IMR-90 (cell line): ENCODE data around the gene FBXW2. TPM values are rescaled to one million over a fixed set of nuclear protein-coding genes. Genes with fewer than 3 reads are reported as not detected.

Source experiments
- ATAC-seq: fragments of 200-7000 bp; cut with Tn5 transposase; 2 replicates; pipeline ENCODE4 v1.9.1; 2020; ENCODE audit warnings: low read depth, mild to moderate bottlenecking, moderate library complexity
- BruUV-seq: library from RNA; stranded (reverse); fragments of 400-500 nt; replicated peaks from 2 replicates; lab custom pipeline; 2021; lab: Mats Ljungman, UMichigan
- CTCF ChIA-PET: fragments of 300-600 bp; formaldehyde crosslinking; extraction: SDS; loops from one replicate; lab custom pipeline; 2021; ENCODE audit warnings: antibody characterized with exemption; lab: Yijun Ruan, JAX
- POLR2A ChIA-PET: fragments of 300-600 bp; sonication (Branson Sonifier 250); formaldehyde crosslinking; loops from one replicate; lab custom pipeline; 2022; ENCODE audit warnings: antibody characterized with exemption; ENCODE audit not compliant: unreplicated experiment; lab: Charles Lee
- DNase-seq: peaks from one replicate; pipeline ENCODE4 v3.0.0; 2013
- H2AFZ ChIP-seq: replicated peaks from 2 replicates; pipeline ENCODE3; 2013; ENCODE audit warnings: low read length, mild to moderate bottlenecking; ENCODE audit not compliant: poor library complexity
- H2AK5ac ChIP-seq: 2 replicates; pipeline ENCODE4 v1.6.1; 2013; ENCODE audit warnings: low read depth, low read length, inconsistent platforms
- H2AK9ac ChIP-seq: replicated peaks from 2 replicates; pipeline ENCODE3; 2013; ENCODE audit warnings: mild to moderate bottlenecking, low read depth, low read length, moderate library complexity; ENCODE audit not compliant: poor library complexity
- H2BK120ac ChIP-seq: 2 replicates; pipeline ENCODE4 v1.6.1; 2013; ENCODE audit warnings: low read depth, low read length, inconsistent platforms
- H2BK15ac ChIP-seq: 3 replicates; pipeline ENCODE4 v1.6.1; 2013; ENCODE audit warnings: low read depth, low read length, inconsistent platforms
- H2BK20ac ChIP-seq: 2 replicates; pipeline ENCODE4 v1.6.1; 2013; ENCODE audit warnings: low read depth, mild to moderate bottlenecking, inconsistent platforms, low read length, moderate library complexity
- H2BK5ac ChIP-seq: 2 replicates; pipeline ENCODE4 v1.6.1; 2013; ENCODE audit warnings: mild to moderate bottlenecking, low read depth, low read length, inconsistent platforms; ENCODE audit not compliant: poor library complexity, severe bottlenecking
- H3K14ac ChIP-seq: replicated peaks from 2 replicates; pipeline ENCODE4 v1.6.1; 2013; ENCODE audit warnings: low read depth, low read length, inconsistent platforms
- H3K18ac ChIP-seq: 2 replicates; pipeline ENCODE4 v1.6.1; 2013; ENCODE audit warnings: low read depth, low read length, control low read depth
- H3K23ac ChIP-seq: 2 replicates; pipeline ENCODE4 v1.6.1; 2013; ENCODE audit warnings: low read depth, low read length, inconsistent platforms
- H3K27ac ChIP-seq: 2 replicates; pipeline ENCODE4 v1.5.1; 2013; ENCODE audit warnings: mild to moderate bottlenecking, control low read depth, low read length; ENCODE audit not compliant: insufficient read depth
- H3K27me3 ChIP-seq: 2 replicates; pipeline ENCODE4 v1.6.1; 2013; ENCODE audit warnings: low read length; ENCODE audit not compliant: control insufficient read depth, insufficient read depth
- H3K36me3 ChIP-seq: 2 replicates; pipeline ENCODE4 v1.6.1; 2013; ENCODE audit warnings: low read length, mixed read lengths; ENCODE audit not compliant: control insufficient read depth, insufficient read depth
- H3K4ac ChIP-seq: 2 replicates; pipeline ENCODE4 v1.6.1; 2013; ENCODE audit warnings: low read depth, low read length, inconsistent platforms
- H3K4me1 ChIP-seq: 2 replicates; pipeline ENCODE4 v1.6.1; 2013; ENCODE audit warnings: low read length, mixed read lengths; ENCODE audit not compliant: control insufficient read depth, insufficient read depth
- H3K4me2 ChIP-seq: 2 replicates; pipeline ENCODE4 v1.6.1; 2013; ENCODE audit warnings: low read depth, mild to moderate bottlenecking, control low read depth, low read length, moderate library complexity
- H3K4me3 ChIP-seq: 2 replicates; pipeline ENCODE4 v1.5.1; 2013; ENCODE audit warnings: low read depth, mild to moderate bottlenecking, control low read depth, low read length, moderate library complexity; ENCODE audit not compliant: insufficient read depth
- H3K56ac ChIP-seq: 2 replicates; pipeline ENCODE4 v1.6.1; 2013; ENCODE audit warnings: low read length, inconsistent platforms; ENCODE audit not compliant: insufficient read depth; ENCODE audit errors: extremely low read depth
- H3K79me1 ChIP-seq, 2 experiments: 2 replicates each; pipeline ENCODE4 v1.6.1; 2013; ENCODE audit warnings: low read length in 2 of 2, inconsistent platforms in 1 of 2, low read depth in 1 of 2
- H3K9ac ChIP-seq: 2 replicates; pipeline ENCODE4 v1.6.1; 2013; ENCODE audit warnings: low read depth, low read length, control low read depth
- H3K9me1 ChIP-seq: 2 replicates; pipeline ENCODE4 v1.6.1; 2013; ENCODE audit warnings: low read length, inconsistent platforms; ENCODE audit not compliant: insufficient read depth
- H3K9me3 ChIP-seq: 2 replicates; pipeline ENCODE4 v1.6.1; 2013; ENCODE audit warnings: low read length; ENCODE audit not compliant: control insufficient read depth, insufficient read depth
- H4K20me1 ChIP-seq: 2 replicates; pipeline ENCODE4 v1.6.1; 2013; ENCODE audit warnings: low read length, inconsistent platforms; ENCODE audit not compliant: insufficient read depth
- H4K5ac ChIP-seq: 2 replicates; pipeline ENCODE4 v1.6.1; 2013; ENCODE audit warnings: mild to moderate bottlenecking, low read depth, low read length, control low read depth
- H4K8ac ChIP-seq, 2 experiments: 2 replicates each; pipeline ENCODE4 v1.6.1; 2013; ENCODE audit warnings: low read depth in 2 of 2, low read length in 2 of 2, control low read depth in 1 of 2, inconsistent platforms in 1 of 2
- H4K91ac ChIP-seq: 2 replicates; pipeline ENCODE4 v1.6.1; 2013; ENCODE audit warnings: low read depth, low read length, inconsistent platforms; ENCODE audit not compliant: insufficient read depth
- BHLHE40 ChIP-seq: fragments of 150-350 bp; IDR thresholded peaks from 2 replicates; pipeline ENCODE4 v1.6.1; 2016; ENCODE audit warnings: mild to moderate bottlenecking, low read depth, low read length
- CEBPB ChIP-seq: IDR thresholded peaks from 2 replicates; pipeline ENCODE4 v1.6.1; 2012; ENCODE audit warnings: low read depth, low read length, improper control_type of control experiment
- CHD1 ChIP-seq: IDR thresholded peaks from 2 replicates; pipeline ENCODE4 v1.6.1; 2012; ENCODE audit warnings: low read depth, low read length, improper control_type of control experiment
- ELK1 ChIP-seq: fragments of 150-350 bp; IDR thresholded peaks from 2 replicates; pipeline ENCODE4 v1.6.1; 2016; ENCODE audit warnings: low read depth, mild to moderate bottlenecking, low read length, moderate library complexity, borderline replicate concordance
- FOS ChIP-seq: fragments of 150-350 bp; IDR thresholded peaks from 2 replicates; pipeline ENCODE4 v1.6.1; 2016; ENCODE audit warnings: low read depth, low read length
- MAZ ChIP-seq: IDR thresholded peaks from 2 replicates; pipeline ENCODE4 v1.6.1; 2012; ENCODE audit warnings: low read depth, mild to moderate bottlenecking, low read length, improper control_type of control experiment, moderate library complexity, borderline replicate concordance
- MXI1 ChIP-seq: IDR thresholded peaks from 2 replicates; pipeline ENCODE4 v1.6.1; 2012; ENCODE audit warnings: low read depth, mild to moderate bottlenecking, low read length, moderate library complexity, borderline replicate concordance
- POLR2A ChIP-seq: IDR thresholded peaks from 2 replicates; pipeline ENCODE4 v1.6.1; 2012; ENCODE audit warnings: mild to moderate bottlenecking, low read depth, low read length
- RAD21 ChIP-seq: IDR thresholded peaks from 2 replicates; pipeline ENCODE4 v1.6.1; 2012; ENCODE audit warnings: low read length, improper control_type of control experiment
- RCOR1 ChIP-seq: IDR thresholded peaks from 2 replicates; pipeline ENCODE4 v1.6.1; 2012; ENCODE audit warnings: mild to moderate bottlenecking, low read length, improper control_type of control experiment; ENCODE audit not compliant: insufficient replicate concordance
- SMC3 ChIP-seq: fragments of 150-350 bp; IDR thresholded peaks from 2 replicates; pipeline ENCODE4 v1.6.1; 2016; ENCODE audit warnings: low read depth, mild to moderate bottlenecking, antibody characterized with exemption, low read length, moderate library complexity
- USF2 ChIP-seq: fragments of 150-350 bp; IDR thresholded peaks from 2 replicates; pipeline ENCODE4 v1.6.1; 2017; ENCODE audit warnings: mild to moderate bottlenecking, antibody characterized with exemption, low read length, low read depth
- WGBS, 2 experiments: methylation state at CpG; one replicate each; pipeline versions ENCODE4 v1.1.5 to v1.1.7; 2013; ENCODE audit warnings: missing lambda C conversion rate in 2 of 2; ENCODE audit not compliant: insufficient read length in 1 of 2; ENCODE audit errors: extremely low coverage in 2 of 2; 5-methylcytosine and 5-hydroxymethylcytosine counted together
- dilution Hi-C: fragments of 300-500 bp; cut with HindIII; formaldehyde crosslinking; loops from one replicate; pipeline ENCODE4 v1.14.3; 2018; ENCODE audit warnings: low sequenced_read_pairs; ENCODE audit not compliant: unreplicated experiment
- in situ Hi-C: fragments of 300-500 bp; cut with MboI; formaldehyde crosslinking; loops from 3 replicates; pipeline ENCODE4 v1.14.3; 2019; ENCODE audit warnings: low sequenced_read_pairs, inconsistent platforms, mixed read lengths
- intact Hi-C: fragments of 100-400 bp; cut with micrococcal nuclease; formaldehyde crosslinking; loops from 2 replicates; pipeline ENCODE4 v1.10.0; 2022
- polyA plus RNA-seq, 3 experiments: library from polyadenylated mRNA; depleted of rRNA; stranded (reverse); fragments of >200 nt; gene quantifications; 2 replicates each; pipeline ENCODE4 v1.2.3, GENCODE V29; 2012; ENCODE audit warnings: low replicate concordance in 1 of 3
- total RNA-seq: library from RNA; depleted of rRNA; stranded (reverse); fragments of >200 nt; gene quantifications from 2 replicates; pipeline ENCODE4 v1.2.3, GENCODE V29; 2012

FBXW2 gene
- total and polyA plus RNA-seq, 2 of the 4 experiments (the other 2 are of a cell fraction) = 27.1 to 43.5 TPM

GRCh38 chr9:120757026-120757913 is 35.9 kb downstream of the FBXW2 start:
- no peak overlapping the region for H2BK5ac ChIP-seq
- no peak overlapping the region for H3K18ac ChIP-seq
- WGBS, 2 experiments = no CpG with 5 or more reads among the region's 6 CpGs
- no peak overlapping the region for H2BK15ac ChIP-seq
- H2BK20ac ChIP-seq = no peak overlapping the region
- no peak overlapping the region for H3K9ac ChIP-seq
- no peak overlapping the region for H3K14ac ChIP-seq
- ATAC-seq (no peak), DNase-seq (no peak)
- intact Hi-C loops (loop anchor here (2.0 to 5.0 kb wide), 4 partner anchors 180 to 440 kb away; partner anchors contain the start of gene CNTRL), dilution Hi-C loops (no loop called here), in situ Hi-C loops (loop anchor here (10.0 to 25.0 kb wide), 2 partner anchors 308 to 630 kb away; no protein-coding TSS in a partner anchor)
- TF ChIP-seq MXI1 (no peak), RCOR1 (no peak), CHD1 (no peak), MAZ (no peak), POLR2A (no peak), ELK1 (no peak), FOS (no peak), CEBPB (no peak), BHLHE40 (no peak), USF2 (no peak), SMC3 (no peak), RAD21 (no peak)
- H3K79me1 ChIP-seq = peaks cover 0 to 20% of the 10 kb centered on the region in 2 experiments; a peak in 2 of 4 replicates
- no peaks in the 10 kb centered on the region for H3K27me3 ChIP-seq
- H4K20me1 ChIP-seq = 0 out of 2 replicates have a peak, but pooled peaks cover 3% of the 10 kb centered on the region
- H2BK120ac ChIP-seq = no peak overlapping the region
- no peaks in the 10 kb centered on the region for H3K9me3 ChIP-seq
- H3K9me1 ChIP-seq = 0 out of 2 replicates have a peak, but pooled peaks cover 2% of the 10 kb centered on the region
- no peak overlapping the region for H2AK5ac ChIP-seq
- ChIA-PET CTCF (interaction anchor here (1.2 to 1.8 kb wide), 3 partner anchors 13 to 305 kb away, joined by 4 to 6 read pairs (median 5); no protein-coding TSS in a partner anchor), POLR2A (no interaction called here)
- no peak overlapping the region for H3K27ac ChIP-seq
- H3K4me3 ChIP-seq = no peak overlapping the region
- peaks cover 10% of the 10 kb centered on the region for H3K4me1 ChIP-seq
- no peak overlapping the region for H4K8ac ChIP-seq
- H3K36me3 ChIP-seq = peaks cover 7% of the 10 kb centered on the region
- H3K4me2 ChIP-seq = no peak overlapping the region
- no peak overlapping the region for H2AK9ac ChIP-seq
- no TSS peak for BruUV-seq
- no peak overlapping the region for H3K4ac ChIP-seq
- no peak overlapping the region for H4K5ac ChIP-seq
- H2AFZ ChIP-seq = no peak overlapping the region
- H3K23ac ChIP-seq = no peak overlapping the region
- no peak overlapping the region for H3K56ac ChIP-seq
- no peak overlapping the region for H4K91ac ChIP-seq
